Natural killer cell treated with Interleukin-12 subunit alpha and Interleukin-12 subunit beta and Interleukin-15 and Interleukin-18, amount 100 ng/mL, for 72 hours (primary cell): ENCODE data around the gene SVEP1. TPM values are rescaled to one million over a fixed set of nuclear protein-coding genes. Genes with fewer than 3 reads are reported as not detected.

ENCODE experiments used
- ATAC-seq, 2 donors: fragments of 150-1000 bp; cut with Tn5 transposase in 1 of 2; sonication (Bioruptor Pico), chemical (Tn5 transposase) in 1 of 2; 2 replicates each; pipeline ENCODE4 v1.10.0; 2021
- DNase-seq: peaks from one replicate; pipeline ENCODE4 v3.0.0; 2022; ENCODE audit warnings: low spot score
- H3K27ac Mint-ChIP-seq, 2 donors: 1 replicate in 1 of 2; 2 replicates in 1 of 2; pipeline ENCODE4 v1.8.0; 2022; ENCODE audit warnings: mixed read lengths in 2 of 2, mild to moderate bottlenecking in 1 of 2, moderate library complexity in 1 of 2
- H3K27me3 Mint-ChIP-seq, 2 donors: 1 replicate in 1 of 2; 2 replicates in 1 of 2; pipeline ENCODE4 v1.8.0; 2022; ENCODE audit warnings: mixed read lengths in 2 of 2
- H3K36me3 Mint-ChIP-seq: one replicate; pipeline ENCODE4 v1.8.0; 2022; ENCODE audit warnings: mixed read lengths
- H3K4me1 Mint-ChIP-seq, 2 donors: 1 replicate in 1 of 2; 2 replicates in 1 of 2; pipeline ENCODE4 v1.8.0; 2022; ENCODE audit warnings: low read depth in 2 of 2, mixed read lengths in 2 of 2, mild to moderate bottlenecking in 1 of 2
- H3K4me3 Mint-ChIP-seq: one replicate; pipeline ENCODE4 v1.8.0; 2022; ENCODE audit warnings: mixed read lengths
- H3K9me3 Mint-ChIP-seq: 2 replicates; pipeline ENCODE4 v1.8.0; 2022; ENCODE audit warnings: mixed read lengths
- total RNA-seq, 2 donors: library from RNA; stranded (reverse); gene quantifications; one replicate each; pipeline ENCODE4 v1.2.3, GENCODE V29; 2022

The SVEP1 gene
- total RNA-seq, 2 donors from 2014 or later: not detected

DNA sequence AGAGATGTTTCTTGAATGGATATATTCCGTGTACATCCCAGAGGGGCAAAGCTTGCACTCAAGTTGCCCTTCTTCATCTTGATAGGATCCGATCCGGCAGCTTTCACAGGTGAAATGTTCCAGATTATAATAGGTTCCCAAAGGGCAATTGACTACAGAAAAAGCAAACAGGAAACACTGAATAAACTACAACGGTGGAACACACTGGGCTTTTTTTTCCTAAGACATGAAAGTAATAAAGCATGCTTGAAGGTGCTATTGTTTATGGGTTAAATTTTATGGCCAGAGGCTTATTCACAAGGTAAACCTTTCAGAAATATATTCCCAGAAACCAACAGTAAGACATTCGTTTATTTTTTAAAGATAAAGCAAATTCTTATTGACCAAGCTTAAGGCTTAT, 110.6 kb downstream of the SVEP1 start:
- ATAC-seq (no peak), DNase-seq (no peak)
- Mint-ChIP-seq H3K27ac (no peak overlapping the region), H3K9me3 (peaks cover 2% of the 10 kb centered on the region), H3K4me1 (no peaks in the 10 kb centered on the region), H3K4me3 (no peak overlapping the region), H3K36me3 (no peaks in the 10 kb centered on the region), H3K27me3 (no peaks in the 10 kb centered on the region)

DNA sequence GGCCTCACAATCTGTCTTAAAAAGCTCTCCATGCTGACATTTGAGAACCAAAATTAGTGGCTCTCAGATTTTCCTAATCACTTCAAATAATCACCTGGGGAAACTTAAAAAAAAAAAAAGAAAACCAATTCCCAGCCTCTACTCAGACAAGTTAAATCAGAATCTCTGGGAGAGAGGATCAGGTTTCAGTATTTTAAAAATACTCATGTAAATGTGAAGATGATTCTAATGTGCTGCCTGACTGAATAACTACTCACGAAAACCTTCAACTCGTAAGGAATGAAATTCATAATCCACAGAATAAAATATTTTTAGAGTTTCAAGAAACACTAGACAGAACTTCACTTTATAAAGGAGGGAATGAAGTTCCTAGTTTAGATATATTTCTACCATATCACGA, 114.4 kb downstream of the SVEP1 start:
- H3K4me3 Mint-ChIP-seq: no peak overlapping the region
- no peaks in the 10 kb centered on the region for H3K36me3 Mint-ChIP-seq
- ATAC-seq: no peak
- peaks cover 2% of the 10 kb centered on the region for H3K9me3 Mint-ChIP-seq
- no peaks in the 10 kb centered on the region for H3K27me3 Mint-ChIP-seq
- no peak overlapping the region for H3K27ac Mint-ChIP-seq
- no peak for DNase-seq
- H3K4me1 Mint-ChIP-seq: no peaks in the 10 kb centered on the region

DNA sequence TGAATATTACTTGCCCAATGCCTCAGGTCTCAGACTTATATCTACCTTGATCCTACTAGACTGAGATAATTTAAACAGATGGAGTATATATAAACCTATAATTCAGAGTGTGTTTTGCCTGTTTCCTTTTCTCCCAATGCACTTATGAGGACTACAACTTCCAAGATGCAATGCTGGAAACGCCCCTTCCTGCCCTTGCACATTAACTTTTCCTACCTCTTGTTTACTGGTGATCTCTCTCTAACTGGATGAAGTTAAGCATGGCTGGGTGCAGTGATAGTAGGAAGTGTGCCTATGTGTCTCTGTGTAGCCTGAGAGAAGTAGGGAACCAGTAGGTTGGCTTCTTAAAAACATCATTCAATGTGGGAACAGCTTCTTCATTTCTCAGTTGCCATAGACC, 115.2 kb downstream of the SVEP1 start:
- no peak for DNase-seq
- H3K27ac Mint-ChIP-seq: no peak overlapping the region
- H3K27me3 Mint-ChIP-seq: no peaks in the 10 kb centered on the region
- H3K4me3 Mint-ChIP-seq: no peak overlapping the region
- no peak for ATAC-seq
- no peaks in the 10 kb centered on the region for H3K36me3 Mint-ChIP-seq
- H3K4me1 Mint-ChIP-seq: no peaks in the 10 kb centered on the region
- H3K9me3 Mint-ChIP-seq: peaks cover 2% of the 10 kb centered on the region

DNA sequence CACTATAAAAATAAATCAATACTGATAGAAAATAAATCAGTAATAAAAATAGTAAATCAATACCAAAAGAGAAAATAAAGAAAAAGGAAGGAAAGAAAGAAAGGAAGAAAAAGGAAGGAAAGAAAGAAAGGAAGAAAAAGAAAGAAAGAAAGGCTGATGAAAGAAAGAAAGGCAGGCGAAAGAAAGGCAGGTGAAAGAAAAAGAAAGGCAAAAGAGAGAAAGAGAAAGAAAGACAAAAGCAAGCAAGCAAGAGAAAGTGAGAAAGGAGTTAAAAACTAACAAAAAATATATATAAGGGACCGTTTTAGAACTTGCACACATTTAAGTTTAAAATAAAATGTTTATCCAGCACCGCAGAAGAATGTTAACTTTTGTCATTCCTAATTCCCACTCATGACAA, 116.0 kb downstream of the SVEP1 start:
- Mint-ChIP-seq H3K4me3 (no peak overlapping the region), H3K36me3 (no peaks in the 10 kb centered on the region), H3K27ac (no peak overlapping the region), H3K4me1 (no peaks in the 10 kb centered on the region), H3K27me3 (no peaks in the 10 kb centered on the region), H3K9me3 (peaks cover 2% of the 10 kb centered on the region)
- ATAC-seq (no peak), DNase-seq (no peak)

DNA sequence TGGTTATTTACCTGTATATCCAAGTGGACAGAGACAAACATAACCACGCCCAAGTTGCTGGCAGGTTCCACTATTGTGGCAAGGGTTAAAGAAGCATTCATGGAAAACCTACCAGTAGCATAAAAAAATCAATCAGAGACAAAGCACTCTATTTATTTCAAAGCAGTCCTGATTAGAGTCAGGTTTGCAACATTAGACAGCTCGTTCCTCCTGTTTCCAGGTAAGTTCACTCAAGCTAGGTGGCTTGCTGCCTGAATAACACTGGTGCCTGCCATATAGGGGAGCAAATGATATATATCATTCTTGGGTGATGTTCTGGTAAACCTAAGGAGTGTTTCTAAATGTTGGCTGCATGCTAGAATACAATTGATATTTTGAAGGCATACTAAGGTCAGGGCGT, 122.3 kb downstream of the SVEP1 start:
- Mint-ChIP-seq H3K27ac (no peak overlapping the region), H3K27me3 (no peaks in the 10 kb centered on the region), H3K4me3 (no peak overlapping the region), H3K4me1 (no peaks in the 10 kb centered on the region), H3K9me3 (no peaks in the 10 kb centered on the region), H3K36me3 (no peaks in the 10 kb centered on the region)
- no peak for DNase-seq
- no peak for ATAC-seq

DNA sequence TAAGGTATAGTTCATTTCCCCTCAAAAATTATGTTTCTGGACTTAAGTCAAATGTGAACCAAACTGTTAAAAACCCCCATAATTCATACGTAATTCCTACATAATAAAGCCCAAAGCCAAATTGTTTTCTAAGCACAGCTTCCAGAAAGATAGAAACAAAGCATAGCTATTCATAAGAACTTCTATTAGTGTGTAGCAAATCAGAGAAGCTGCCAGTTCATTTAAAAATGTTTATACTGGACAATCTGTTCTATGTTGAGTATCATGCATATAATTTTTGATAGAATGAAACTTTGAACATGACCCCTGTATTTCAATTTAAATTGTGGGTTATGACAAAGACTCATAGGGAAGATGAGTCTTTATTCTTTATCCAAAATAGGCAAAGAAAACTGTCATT, 122.9 kb downstream of the SVEP1 start:
- ATAC-seq: no peak
- no peak for DNase-seq
- Mint-ChIP-seq H3K27ac (no peak overlapping the region), H3K36me3 (no peaks in the 10 kb centered on the region), H3K4me1 (no peaks in the 10 kb centered on the region), H3K9me3 (no peaks in the 10 kb centered on the region), H3K27me3 (no peaks in the 10 kb centered on the region), H3K4me3 (no peak overlapping the region)

DNA sequence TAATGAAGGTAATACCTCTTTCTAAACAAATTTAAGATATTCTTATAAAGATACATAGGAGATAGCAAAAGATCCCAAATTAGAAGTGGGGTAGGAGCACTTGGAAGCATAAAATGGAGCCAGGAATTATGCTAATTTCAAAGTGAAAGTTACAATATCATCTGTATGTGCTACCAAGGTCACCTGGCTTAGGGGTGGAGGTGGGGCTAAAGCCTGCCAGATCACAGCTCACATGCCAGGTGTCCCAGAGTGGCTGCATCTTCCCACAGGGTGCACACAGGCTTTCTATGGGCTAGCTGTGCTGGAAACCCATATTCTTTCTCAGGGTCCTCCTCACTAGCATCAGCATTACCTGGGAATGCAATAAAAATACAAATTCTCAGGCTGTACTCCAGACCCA, 123.7 kb downstream of the SVEP1 start:
- Mint-ChIP-seq H3K9me3 (no peaks in the 10 kb centered on the region), H3K4me3 (no peak overlapping the region)

DNA sequence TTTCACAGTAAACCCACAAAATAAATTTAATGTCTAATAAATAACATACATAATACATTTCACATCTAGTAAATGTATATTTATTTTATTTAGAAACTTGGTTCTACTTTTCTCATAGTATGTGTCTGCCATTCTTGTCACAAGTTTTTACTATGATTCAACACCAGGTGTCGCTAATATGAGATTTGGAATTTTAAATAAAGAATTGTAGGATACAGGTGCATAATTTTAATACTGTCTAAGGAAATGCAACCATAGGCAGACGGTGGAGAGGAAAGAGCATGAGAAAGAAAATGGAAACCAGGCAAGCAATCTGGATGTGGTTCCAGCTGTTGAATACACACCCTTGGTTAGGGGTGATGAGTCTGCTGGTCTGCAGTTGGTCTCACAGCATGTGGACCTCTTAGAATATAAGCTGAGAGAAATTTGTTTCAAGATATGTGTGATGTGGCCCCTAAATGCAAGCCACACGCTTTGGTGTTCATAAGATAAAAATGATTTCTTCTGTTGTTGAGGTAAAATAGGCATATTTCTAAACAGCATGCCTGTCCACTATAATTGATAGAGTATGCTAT, 127.2 kb downstream of the SVEP1 start:
- Mint-ChIP-seq H3K4me1 (no peaks in the 10 kb centered on the region), H3K27me3 (no peaks in the 10 kb centered on the region), H3K9me3 (peaks cover 4% of the 10 kb centered on the region), H3K36me3 (no peaks in the 10 kb centered on the region), H3K27ac (no peak overlapping the region), H3K4me3 (no peak overlapping the region)
- DNase-seq (no peak), ATAC-seq (no peak)

More for the DNA sequence above, 123.7 kb downstream of the SVEP1 start:
- Mint-ChIP-seq H3K27ac (no peak overlapping the region), H3K36me3 (no peaks in the 10 kb centered on the region), H3K4me1 (no peaks in the 10 kb centered on the region), H3K27me3 (no peaks in the 10 kb centered on the region)
- ATAC-seq (no peak), DNase-seq (no peak)

DNA sequence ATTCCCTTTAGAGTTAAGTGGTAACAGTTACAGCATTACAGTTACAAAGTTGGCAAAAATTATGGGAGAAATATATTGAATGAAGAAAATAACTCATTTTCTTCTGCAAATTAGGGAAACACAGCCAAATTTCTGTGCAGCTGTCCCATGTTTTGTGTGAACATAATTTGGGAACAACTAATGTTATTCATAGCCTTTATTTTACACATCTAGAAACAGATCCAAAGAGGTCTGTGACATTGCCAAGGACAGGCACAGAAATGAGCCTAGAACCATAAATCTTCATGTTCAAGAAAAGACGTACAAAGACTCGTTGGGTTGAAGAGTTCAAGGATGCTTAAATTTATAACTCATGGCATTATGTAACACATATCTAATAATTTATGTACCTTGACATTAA, 127.8 kb downstream of the SVEP1 start:
- H3K9me3 Mint-ChIP-seq: peaks cover 4% of the 10 kb centered on the region
- no peak overlapping the region for H3K27ac Mint-ChIP-seq
- DNase-seq (no peak), ATAC-seq (no peak)
- no peak overlapping the region for H3K4me3 Mint-ChIP-seq
- no peaks in the 10 kb centered on the region for H3K36me3 Mint-ChIP-seq
- no peaks in the 10 kb centered on the region for H3K27me3 Mint-ChIP-seq
- H3K4me1 Mint-ChIP-seq: no peaks in the 10 kb centered on the region

DNA sequence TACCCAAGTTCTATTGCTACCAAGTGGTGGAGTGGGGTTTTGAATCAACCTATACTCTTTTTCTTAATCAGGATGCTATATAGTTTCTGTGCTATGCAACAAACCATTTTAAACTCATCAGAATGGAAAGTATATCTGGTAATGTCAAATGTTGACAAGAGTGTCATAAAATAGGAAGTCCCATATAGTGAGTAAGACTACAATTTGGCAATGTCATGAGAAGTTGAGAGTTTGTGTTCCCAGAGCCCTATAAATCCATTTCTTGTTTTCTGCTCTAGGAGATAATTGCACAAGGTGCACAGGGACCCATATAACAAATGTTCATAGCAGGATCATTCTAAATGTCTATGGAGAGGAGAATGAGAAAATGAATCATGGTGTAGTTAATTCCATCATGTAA, 132.1 kb downstream of the SVEP1 start:
- no peak overlapping the region for H3K27ac Mint-ChIP-seq
- H3K36me3 Mint-ChIP-seq: no peaks in the 10 kb centered on the region
- no peaks in the 10 kb centered on the region for H3K27me3 Mint-ChIP-seq
- H3K4me1 Mint-ChIP-seq: no peaks in the 10 kb centered on the region
- no peak for ATAC-seq
- H3K4me3 Mint-ChIP-seq: no peak overlapping the region
- DNase-seq: no peak
- peaks cover 12% of the 10 kb centered on the region for H3K9me3 Mint-ChIP-seq

DNA sequence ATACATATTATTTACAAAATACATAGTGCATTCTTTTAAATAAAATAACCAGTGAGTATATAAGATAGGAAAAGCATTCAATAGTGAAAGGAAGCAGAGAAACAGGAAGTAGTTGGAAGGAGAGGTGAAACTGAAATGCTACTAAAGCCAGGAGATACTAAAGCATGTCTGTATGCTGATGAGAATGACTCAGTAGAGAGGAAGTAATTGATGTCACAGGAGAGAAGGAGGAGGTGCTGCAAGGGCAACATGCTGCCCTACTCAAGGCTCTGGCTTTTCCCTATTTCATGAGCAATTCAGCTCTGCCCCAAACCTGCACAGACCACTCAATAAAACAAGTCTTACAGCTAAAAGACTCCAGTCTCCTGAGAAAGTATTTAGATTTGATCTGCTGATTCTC, 133.4 kb downstream of the SVEP1 start:
- Mint-ChIP-seq H3K9me3 (peaks cover 17% of the 10 kb centered on the region), H3K27ac (no peak overlapping the region), H3K36me3 (no peaks in the 10 kb centered on the region), H3K4me1 (no peaks in the 10 kb centered on the region), H3K4me3 (no peak overlapping the region), H3K27me3 (no peaks in the 10 kb centered on the region)
- ATAC-seq: no peak
- no peak for DNase-seq

DNA sequence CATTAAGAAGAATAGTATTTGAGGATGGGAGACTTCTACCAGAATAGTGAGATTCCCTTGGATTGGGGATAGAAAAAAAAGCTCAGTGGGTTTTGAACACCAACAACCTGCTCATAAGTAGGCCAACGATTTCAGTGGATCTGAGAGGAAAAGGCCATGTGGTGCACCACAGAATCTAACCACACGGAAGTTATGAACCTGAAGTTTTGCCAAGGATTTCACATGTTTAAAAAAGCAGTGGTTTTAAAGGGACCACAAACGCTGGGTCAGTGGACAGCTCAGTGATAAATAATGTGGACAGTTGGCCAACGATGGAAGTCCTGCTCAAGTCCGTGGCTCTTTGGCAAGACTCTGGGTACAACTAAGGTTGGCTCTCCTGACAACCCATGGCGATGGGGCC, 134.6 kb downstream of the SVEP1 start:
- Mint-ChIP-seq H3K4me1 (no peaks in the 10 kb centered on the region), H3K27ac (no peak overlapping the region), H3K9me3 (peaks cover 17% of the 10 kb centered on the region), H3K4me3 (no peak overlapping the region), H3K27me3 (no peaks in the 10 kb centered on the region), H3K36me3 (no peaks in the 10 kb centered on the region)
- DNase-seq: no peak
- ATAC-seq: no peak

DNA sequence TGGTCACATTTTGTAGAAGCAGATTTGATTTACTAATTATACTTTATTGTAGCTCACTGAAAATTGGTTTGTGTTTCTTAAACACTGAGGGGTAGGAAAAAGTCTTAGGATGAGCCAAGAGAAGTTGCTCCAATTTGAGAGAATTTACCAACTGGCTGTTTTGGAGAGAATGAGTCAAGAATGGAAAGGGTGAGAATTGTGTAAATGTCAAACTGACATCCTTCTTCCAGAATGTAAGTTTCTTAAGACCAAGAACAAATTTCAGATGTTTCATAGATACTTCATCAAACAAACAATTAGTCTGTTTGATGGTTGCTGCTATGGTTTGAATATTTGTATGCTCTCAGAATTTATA, 135.7 kb downstream of the SVEP1 start:
- DNase-seq (no peak), ATAC-seq (no peak)
- Mint-ChIP-seq H3K27ac (no peak overlapping the region), H3K4me1 (no peaks in the 10 kb centered on the region), H3K27me3 (no peaks in the 10 kb centered on the region), H3K36me3 (no peaks in the 10 kb centered on the region), H3K9me3 (peaks cover 17% of the 10 kb centered on the region), H3K4me3 (no peak overlapping the region)

DNA sequence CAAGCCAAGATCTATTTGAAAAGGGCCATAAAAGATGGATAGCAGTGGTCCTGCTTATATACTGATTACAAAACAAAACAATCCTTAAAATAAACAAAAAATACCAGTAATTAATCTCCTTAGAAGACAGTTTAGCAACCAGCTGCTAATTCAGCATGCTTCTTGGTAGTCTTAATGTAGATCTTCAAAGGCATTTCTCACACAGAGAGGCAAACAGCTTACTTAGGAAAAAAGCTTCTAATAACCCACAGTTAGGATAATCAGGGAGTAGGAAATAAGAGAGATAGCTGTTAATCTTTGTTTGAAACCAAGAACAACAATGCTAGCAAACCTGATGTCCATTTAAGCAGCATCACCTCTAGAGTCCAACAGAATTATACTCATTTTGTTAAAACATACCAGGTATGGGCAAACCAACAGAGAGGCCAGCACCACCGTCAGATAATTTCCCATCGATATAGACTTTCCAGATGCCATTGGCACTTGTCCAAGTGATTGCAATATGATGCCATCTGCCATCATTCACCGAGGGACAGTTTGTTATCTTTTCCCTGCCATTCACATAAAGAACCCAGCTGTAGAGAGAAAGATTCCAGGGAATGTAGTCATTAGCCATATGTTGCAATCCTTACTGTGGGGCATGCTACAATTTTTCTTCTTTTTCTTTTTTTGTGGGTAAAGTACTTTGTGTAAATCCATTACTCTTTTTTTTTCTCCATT, 136.2 kb downstream of the SVEP1 start:
- no peak overlapping the region for H3K27ac Mint-ChIP-seq
- H3K36me3 Mint-ChIP-seq: no peaks in the 10 kb centered on the region
- no peaks in the 10 kb centered on the region for H3K4me1 Mint-ChIP-seq
- no peak for DNase-seq
- H3K4me3 Mint-ChIP-seq: no peak overlapping the region
- peaks cover 13% of the 10 kb centered on the region for H3K9me3 Mint-ChIP-seq
- no peaks in the 10 kb centered on the region for H3K27me3 Mint-ChIP-seq
- ATAC-seq: no peak

DNA sequence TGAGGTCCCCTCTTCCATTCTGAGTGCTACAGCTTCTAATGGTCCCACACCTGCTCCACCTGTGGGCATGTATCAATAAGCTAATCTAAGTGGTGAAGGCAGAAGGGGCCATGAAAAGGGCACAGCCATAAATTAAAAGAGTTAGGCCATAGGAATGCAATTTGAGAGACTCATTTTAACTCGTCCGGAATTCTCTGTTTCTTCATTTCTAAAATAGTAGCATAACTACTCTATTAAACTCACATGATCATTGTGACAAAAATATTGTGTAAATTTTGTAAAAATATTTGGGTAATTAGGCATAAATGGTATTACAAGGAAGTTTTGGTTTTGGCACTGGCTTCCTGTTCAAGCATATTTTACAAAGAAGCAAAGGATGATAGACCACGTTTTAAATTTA, 138.7 kb downstream of the SVEP1 start:
- Mint-ChIP-seq H3K27me3 (no peaks in the 10 kb centered on the region), H3K9me3 (peaks cover 9% of the 10 kb centered on the region), H3K4me1 (no peaks in the 10 kb centered on the region), H3K27ac (no peak overlapping the region), H3K36me3 (no peaks in the 10 kb centered on the region), H3K4me3 (no peak overlapping the region)
- ATAC-seq: no peak
- DNase-seq: no peak
